ENCODE measurements around the gene FBXL20. TPM values are rescaled to one million over a fixed set of nuclear protein-coding genes. Genes with fewer than 3 reads are reported as not detected.

Gene FBXL20
- polyA plus RNA-seq, 1 experiment: 5.7 TPM

GRCh38 chr17:39243155-39243554 lies 158.3 kb downstream of the FBXL20 start:
- CTCF ChIA-PET: interaction anchor here (0.8 to 6.2 kb wide), 8 partner anchors 8 to 198 kb away, joined by 3 to 32 read pairs (median 13); no protein-coding TSS in a partner anchor
- POLR2A ChIA-PET: no interaction called here
- no peak for TF ChIP-seq CTCF (IDR thresholded peaks at IDR 0.05; ENCODE audit: low read depth, low read length)
- no peak overlapping the region for H3K4me3 ChIP-seq (ENCODE audit: low read depth, low read length)
- no peaks in the 10 kb centered on the region for H3K9me3 ChIP-seq (ENCODE audit: control insufficient read depth, insufficient read depth, low read length)
- no peak overlapping the region for H3K27ac ChIP-seq (ENCODE audit: low read depth, low read length)
- DNase-seq (ENCODE audit: low read depth, low spot score): no peak
- no peaks in the 10 kb centered on the region for H3K27me3 ChIP-seq (ENCODE audit: control insufficient read depth, insufficient read depth, low read length)

DNA sequence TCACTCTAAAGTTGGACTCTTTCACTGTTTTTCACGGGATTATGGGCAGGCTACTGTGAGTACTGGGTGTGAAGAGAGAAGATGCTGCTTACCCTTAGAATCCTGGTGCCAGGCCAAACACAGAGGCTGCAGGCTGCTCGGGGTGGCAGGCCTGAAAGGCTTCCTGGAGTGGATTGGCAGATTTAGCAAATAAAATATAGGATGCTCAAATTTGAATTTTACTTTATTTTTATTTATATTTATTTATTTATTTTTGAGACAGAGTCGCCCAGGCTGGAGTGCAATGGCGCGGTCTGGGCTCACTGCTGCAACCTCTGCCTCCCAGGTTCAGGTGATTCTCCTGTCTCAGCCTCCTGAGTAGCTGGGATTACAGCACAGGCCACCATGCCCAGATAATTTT lies 160.8 kb downstream of the FBXL20 start:
- Histone ChIP-seq H3K4me3 (ENCODE audit: low read depth, low read length) (no peak overlapping the region), H3K27me3 (ENCODE audit: control insufficient read depth, insufficient read depth, low read length) (no peaks in the 10 kb centered on the region), H3K9me3 (ENCODE audit: control insufficient read depth, insufficient read depth, low read length) (no peaks in the 10 kb centered on the region; the same call in 1 of the 2 replicates), H3K27ac (ENCODE audit: low read depth, low read length) (no peak overlapping the region)
- ChIA-PET POLR2A (interaction anchor here (0.7 kb wide), 1 partner anchor 373 kb away, joined by 5 read pairs; no protein-coding TSS in a partner anchor), CTCF (interaction anchor here (0.7 to 6.2 kb wide), 4 partner anchors 9 to 257 kb away, joined by 3 to 32 read pairs (median 6); no protein-coding TSS in a partner anchor)
- TF ChIP-seq CTCF (IDR thresholded peaks at IDR 0.05; ENCODE audit: low read depth, low read length): no peak
- no peak for DNase-seq (ENCODE audit: low read depth, low spot score)

GRCh38 chr17:39239640-39240314 lies 161.6 kb downstream of the FBXL20 start:
- H3K4me3 ChIP-seq (ENCODE audit: low read depth, low read length): no peak overlapping the region
- POLR2A ChIA-PET: interaction anchor here (0.7 kb wide), 1 partner anchor 372 kb away, joined by 5 read pairs; no protein-coding TSS in a partner anchor
- H3K27ac ChIP-seq (ENCODE audit: low read depth, low read length): no peak overlapping the region
- H3K27me3 ChIP-seq (ENCODE audit: control insufficient read depth, insufficient read depth, low read length): no peaks in the 10 kb centered on the region
- CTCF ChIA-PET: interaction anchor here (0.7 kb wide), 1 partner anchor 10 kb away, joined by 6 read pairs; no protein-coding TSS in a partner anchor
- DNase-seq (ENCODE audit: low read depth, low spot score): no peak
- no peaks in the 10 kb centered on the region; the same call in 1 of the 2 replicates for H3K9me3 ChIP-seq (ENCODE audit: control insufficient read depth, insufficient read depth, low read length)
- peak; percentile 53 for TF ChIP-seq CTCF (IDR thresholded peaks at IDR 0.05; ENCODE audit: low read depth, low read length)

DNA sequence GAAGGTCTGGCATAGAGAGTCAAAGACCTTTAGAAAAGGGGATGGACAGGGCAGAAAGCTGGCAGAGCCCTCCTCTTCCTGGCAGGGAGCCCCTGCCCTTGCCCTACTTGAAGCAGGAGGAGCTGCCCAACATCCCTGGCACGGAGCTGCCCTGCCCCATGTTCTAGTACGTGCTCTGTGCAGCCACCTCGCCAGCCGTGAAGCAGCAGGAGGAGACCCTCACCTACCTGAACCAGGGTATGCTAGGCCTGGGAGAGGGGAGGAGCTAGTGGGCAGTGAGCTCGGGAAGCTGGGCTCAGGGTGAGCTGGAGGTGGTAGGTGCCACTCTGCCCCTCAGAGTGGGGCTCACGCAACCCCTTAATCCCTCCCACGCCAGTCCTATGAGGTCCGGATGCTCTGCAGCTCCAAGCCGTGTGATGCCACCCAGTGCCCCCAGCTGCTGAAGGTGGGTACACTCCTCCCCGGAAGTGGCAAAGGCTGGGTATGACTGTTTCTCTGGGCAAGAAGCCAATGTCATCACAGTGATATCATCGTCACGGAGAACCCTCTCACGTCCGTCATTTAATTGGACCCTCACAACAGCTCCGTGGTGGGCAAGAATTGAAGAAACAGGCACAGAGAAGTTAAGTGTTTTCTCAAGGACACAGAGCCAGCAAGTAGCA lies 163.0 kb downstream of the FBXL20 start:
- Histone ChIP-seq H3K27ac (ENCODE audit: low read depth, low read length) (no peak overlapping the region), H3K27me3 (ENCODE audit: control insufficient read depth, insufficient read depth, low read length) (no peaks in the 10 kb centered on the region), H3K4me3 (ENCODE audit: low read depth, low read length) (no peak overlapping the region), H3K9me3 (ENCODE audit: control insufficient read depth, insufficient read depth, low read length) (no peaks in the 10 kb centered on the region; the same call in 1 of the 2 replicates)
- ChIA-PET CTCF (interaction anchor here (0.5 to 1.5 kb wide), 5 partner anchors 32 to 256 kb away, joined by 3 to 9 read pairs (median 4); no protein-coding TSS in a partner anchor), POLR2A (interaction anchor here (0.5 to 1.2 kb wide), 2 partner anchors 33 to 38 kb away, joined by 3 to 5 read pairs; partner anchors contain the start of gene RPL19)
- TF ChIP-seq CTCF (IDR thresholded peaks at IDR 0.05; ENCODE audit: low read depth, low read length): no peak
- no peak for DNase-seq (ENCODE audit: low read depth, low spot score)

Measured in AG04450 (cell line).